ENCODE measurements around the gene RILPL2.
"Not testable (repeated sequence)": the region's sequence is repeated elsewhere in the genome, so short reads cannot be mapped to it uniquely, and the experiment has no call there.

The RILPL2 gene

DNA sequence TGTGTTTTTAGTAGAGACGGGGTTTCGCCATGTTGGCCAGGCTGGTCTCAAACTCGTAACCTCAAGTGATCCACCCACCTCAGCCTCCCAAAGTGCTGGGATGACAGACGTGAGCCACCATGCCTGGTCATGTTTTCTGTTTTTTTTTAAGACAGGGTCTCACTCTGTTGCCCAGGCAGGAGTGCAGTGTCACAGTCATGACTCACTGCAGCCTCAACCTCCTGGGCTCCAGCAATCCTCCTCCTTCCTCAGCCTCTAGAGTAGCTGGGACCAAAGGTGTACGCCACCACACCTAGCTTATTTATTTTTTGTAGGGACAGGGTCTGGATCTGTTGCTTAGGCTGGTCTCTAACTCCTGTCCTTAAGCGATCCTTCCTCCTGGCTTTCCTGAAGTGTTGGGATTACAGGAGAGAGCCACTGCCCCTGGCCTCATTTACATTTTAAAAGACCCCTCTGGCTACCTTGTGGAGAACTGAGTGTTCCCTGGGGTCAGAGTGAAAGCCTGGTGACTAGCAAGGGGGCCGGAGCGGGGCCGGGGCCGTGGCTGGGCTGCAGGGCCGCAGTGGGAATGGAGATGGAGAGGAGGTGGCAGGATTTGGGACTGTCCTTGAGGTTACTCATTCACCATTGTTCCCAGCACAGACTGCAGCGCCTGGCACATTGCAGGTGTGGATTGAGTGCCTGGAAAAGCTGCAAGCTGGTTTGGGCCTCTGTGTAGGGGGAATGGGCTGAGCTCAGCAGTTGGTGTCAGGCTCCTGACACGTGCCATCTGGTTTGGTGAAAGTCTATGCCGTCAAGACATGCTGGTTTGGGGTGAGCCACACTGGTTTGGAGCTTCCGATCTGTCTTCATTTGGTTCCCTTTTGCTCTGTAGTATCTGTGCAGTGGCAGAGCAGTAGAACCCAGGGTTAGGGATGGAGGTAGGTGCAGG lies 34.5 kb downstream of the RILPL2 start:
- no peak for DNase-seq

DNA sequence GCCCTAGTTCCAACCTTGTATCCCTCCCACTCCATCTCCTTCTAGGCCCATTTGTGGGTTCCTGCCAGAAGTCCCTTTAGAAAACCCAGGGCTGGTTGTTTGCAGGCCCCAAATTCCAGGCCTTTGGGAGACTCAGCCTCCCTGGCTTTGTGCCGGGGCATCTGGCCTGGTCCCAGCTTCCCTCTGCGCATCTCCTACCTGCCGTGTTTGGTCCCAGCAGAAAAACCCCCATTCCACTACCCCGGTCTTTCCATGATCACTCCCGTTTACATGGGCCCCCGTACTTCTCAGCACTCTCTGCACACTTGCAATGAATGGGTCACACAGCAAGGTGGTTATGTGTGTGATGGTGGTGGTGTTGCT lies 37.2 kb downstream of the RILPL2 start:
- DNase-seq: no peak

- DNase-seq: no peak
These were observed 37.8 kb downstream of the RILPL2 start for GRCh38 chr12:123398550-123399254.

GRCh38 chr12:123398177-123398549 lies 38.3 kb downstream of the RILPL2 start:
- no peak for DNase-seq

DNA sequence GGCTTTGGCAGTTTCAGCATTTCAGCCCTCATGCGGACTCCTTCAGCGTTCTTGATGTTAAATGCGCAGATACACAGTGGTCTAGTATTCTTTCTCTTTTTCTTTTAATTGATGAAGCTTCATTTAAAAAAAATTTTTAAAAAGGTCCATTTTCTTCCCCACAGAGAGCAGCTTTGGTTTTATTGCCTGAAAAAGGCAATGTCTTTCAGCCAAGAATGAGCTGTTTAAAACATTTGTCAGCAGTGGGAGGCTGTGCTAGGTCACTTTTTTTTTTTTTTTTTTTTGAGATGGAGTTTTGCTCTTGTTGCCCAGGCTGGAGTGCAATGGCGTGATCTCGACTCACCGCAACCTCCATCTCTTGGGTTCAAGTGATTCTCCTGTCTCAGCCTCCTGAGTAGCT lies 39.1 kb downstream of the RILPL2 start:
- no peak for DNase-seq

- no peak for DNase-seq
These were observed 39.5 kb downstream of the RILPL2 start for GRCh38 chr12:123396954-123397353.

- no peak for DNase-seq
These were observed 39.9 kb downstream of the RILPL2 start for GRCh38 chr12:123396543-123396942.

GRCh38 chr12:123395236-123395635 lies 41.2 kb downstream of the RILPL2 start:
- no peak for DNase-seq

GRCh38 chr12:123393747-123394146 lies 42.7 kb downstream of the RILPL2 start:
- no peak for DNase-seq

GRCh38 chr12:123391546-123392343 lies 44.7 kb downstream of the RILPL2 start:
- no peak for DNase-seq

- DNase-seq: no peak
These were observed 45.7 kb downstream of the RILPL2 start for GRCh38 chr12:123390498-123391426.

DNA sequence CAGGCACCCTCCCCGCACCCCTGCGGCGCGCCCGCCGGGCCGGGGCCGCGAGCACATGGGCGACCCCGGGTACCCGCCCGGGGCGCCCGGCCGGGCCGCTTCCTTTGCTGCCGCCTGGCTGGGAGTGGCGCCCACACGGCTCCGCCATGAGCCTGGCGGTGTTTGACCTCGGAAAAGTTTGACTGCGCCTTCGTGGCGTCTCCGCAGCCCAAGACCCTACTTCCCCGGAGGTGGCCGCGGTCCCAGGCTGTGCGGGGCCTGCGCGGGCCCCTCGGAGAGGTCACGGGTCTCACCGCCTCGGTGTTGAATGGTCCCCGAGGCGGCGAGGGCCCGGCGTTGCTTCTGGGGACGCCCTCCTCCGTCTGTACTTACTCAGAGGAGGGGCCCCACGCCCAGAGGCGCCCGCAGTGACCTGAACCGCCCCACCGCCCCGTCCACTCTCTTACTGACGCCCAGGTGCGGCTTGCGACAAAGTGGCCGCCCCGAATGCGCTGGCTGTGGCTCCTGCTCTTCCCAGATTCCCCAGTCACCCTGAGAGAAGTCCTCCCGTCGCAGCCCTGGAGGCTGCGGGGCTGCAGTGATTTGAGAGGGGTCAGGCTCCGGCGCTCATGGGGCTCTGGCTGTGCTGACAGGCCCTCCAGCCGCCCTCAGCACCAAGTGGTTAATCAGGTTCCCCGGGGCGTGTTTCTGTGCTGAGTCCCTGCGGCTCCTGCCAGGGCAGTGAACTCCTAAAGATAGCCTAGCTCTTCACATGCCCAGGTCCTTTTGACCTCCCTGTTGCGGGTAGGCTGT lies 46.7 kb downstream of the RILPL2 start:
- peak; percentile 32 for DNase-seq

- DNase-seq: peak; percentile 22
These were observed 47.4 kb downstream of the RILPL2 start for GRCh38 chr12:123388951-123389559.

DNA sequence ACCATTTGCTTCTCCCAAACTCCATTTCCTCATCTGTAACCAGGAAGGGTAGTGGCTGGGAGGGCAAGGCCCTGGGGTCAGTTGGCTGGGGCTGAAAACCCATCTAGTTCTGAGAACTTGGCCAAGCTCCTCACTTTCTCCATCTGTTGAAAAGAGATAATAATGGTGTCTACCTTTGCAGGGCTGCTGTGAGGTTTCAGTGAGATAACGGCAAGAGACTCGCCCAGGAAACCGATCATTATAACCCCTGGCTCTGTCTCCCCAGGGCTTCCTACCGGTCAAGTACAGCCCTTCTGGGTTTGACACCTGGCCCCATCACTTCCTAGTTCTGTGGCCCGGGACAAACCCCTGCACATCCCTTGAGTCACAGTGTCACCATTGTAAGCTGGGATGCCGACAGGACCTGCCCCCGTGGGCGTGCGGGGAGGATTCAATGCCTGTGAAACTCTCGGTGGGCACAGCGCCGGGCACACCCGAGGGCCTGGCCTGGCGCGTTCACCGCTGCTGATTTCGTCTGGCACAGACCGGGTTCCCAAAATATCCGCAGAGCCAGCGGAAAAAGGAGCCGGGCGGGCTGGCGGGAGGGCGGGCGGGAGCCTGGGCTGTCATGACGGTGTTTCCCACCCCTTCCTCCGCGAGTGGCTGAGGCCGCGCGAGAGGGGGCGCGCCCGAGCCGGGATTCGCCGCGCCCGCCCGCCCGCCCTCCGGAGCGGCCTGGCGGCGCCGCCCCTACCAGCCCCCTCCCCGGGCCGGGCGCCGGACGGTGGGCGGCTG lies 48.1 kb downstream of the RILPL2 start:
- DNase-seq: peak; percentile 84

DNA sequence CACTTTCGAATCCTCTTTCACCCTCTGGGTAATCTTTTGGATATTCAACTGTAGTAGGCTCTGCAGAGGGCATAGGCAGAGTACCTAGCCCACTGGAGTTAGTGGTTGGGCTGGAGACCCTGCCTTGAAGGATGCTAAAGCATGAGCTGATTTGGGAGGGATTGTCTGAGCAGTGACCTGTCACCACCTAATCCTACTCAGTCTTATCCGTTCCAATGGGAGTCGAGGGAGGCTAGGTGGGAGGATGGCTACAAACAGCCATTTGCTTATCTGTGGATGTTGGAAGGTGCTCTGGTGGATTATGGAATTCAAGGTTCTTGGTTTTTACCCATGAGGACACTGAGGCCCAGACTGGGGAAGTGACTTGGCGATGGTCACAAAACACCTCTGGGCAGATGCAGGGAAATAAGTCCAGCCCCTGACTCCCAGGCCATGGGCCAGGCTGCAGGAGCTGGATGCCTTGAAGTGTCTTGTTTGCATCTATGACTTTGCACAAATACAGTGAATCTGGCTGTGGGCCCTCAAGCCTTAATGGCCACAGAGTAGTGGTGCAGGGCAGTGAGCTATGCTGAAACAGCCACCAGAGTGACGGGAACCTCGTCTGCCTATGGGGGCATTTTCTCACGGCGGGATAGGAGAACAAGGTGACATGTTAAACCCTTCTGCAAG lies 48.8 kb downstream of the RILPL2 start:
- no peak for DNase-seq

DNA sequence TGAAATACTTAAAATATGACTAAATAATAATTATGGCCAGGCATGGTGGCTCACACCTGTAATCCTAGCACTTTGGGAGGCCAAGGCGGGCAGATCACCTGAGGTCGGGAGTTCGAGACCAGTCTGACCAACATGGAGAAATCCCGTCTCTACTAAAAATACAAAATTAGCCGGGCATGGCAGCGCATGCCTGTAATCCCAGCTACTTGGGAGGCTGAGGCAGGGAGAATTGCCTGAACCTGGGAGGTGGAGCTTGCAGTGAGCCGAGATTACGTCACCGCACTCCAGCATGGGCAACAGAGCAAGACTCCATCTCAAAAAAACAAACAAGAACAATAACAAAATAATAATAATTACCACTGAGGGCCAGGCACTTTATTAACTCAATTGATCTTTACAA lies 50.9 kb downstream of the RILPL2 start:
- DNase-seq: not testable (repeated sequence)

DNA sequence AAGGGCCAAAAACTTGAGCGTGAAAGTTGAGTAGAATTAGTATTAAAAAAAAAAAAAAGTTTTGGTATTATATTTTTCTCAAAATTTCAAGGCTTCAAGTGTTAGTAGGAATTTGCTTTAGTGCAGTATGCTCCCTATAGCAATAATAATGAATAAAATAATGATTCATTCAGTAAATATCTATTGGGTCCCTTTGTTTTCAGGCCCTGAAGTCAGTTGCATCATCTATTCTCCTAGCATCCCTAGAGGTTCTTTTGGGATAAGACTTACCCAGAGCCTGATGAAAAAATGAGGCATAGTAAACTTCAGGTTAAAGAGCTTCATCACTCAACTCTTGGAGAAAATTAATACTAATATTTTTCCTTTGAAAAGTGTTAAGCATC lies 51.5 kb downstream of the RILPL2 start:
- DNase-seq: no peak

DNA sequence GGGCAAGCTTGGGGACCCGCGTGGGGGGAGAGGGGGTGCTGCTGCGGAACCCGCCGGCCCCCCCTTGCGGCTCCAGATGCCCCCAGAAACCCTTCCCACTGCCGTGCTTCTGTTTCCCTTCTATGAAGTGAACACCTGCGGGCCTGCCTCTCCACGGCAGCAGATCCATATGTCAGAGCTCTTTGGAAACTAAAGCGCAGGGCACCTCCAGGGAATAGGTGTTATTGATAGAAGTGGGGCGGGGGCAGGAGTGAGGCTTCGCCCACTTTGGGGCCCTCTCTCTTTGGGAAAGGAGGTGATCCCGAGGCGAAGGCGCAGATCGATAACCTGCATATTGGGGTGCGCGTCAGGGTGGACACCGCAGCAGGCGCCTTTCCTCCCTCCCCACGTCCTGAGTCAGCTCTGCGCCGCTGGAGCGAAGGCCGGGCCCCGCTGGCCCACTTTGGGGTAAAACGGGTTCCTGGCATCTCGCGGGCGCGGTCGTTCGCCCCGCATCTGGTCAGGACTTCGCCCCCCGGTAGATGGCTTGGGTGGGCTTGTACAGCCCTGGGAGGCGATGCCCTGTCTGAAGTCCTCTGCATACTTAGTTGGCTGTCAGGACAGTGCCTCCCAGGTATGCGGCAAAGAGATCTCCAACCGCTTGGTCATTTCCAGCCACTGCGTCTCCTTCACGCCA lies 52.0 kb downstream of the RILPL2 start:
- DNase-seq: peak; percentile 25

DNA sequence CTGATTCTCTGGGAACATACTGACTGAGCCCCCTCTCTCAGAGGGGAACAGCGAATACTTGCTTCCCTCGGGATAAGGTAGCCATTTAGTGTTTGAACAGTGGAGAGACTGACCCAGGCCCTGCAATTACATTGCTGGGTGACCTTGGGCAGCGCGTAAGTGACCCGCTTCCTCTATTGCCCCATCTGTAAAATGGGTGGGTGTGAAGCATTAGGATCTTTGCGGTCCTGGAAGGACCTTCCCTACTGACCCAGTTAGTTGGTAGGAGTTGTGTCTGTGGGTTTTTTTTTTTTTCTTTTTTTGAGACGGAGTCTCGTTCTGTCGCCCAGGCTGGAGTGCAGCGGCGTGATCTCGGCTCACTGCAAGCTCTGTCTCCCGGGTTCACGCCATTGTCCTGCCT lies 53.8 kb downstream of the RILPL2 start:
- no peak for DNase-seq
